22Rv1 (cell line): ENCODE measurements around the gene C22orf23.
"Not testable (repeated sequence)": the region's sequence is repeated elsewhere in the genome, so short reads cannot be mapped to it uniquely, and the experiment has no call there.

Source experiments
- CTCF ChIP-seq: fragments of 450-650 bp; IDR thresholded peaks from 2 replicates; pipeline ENCODE4 v1.5.1; 2017; ENCODE audit warnings: mild to moderate bottlenecking
- ZFX ChIP-seq: fragments of 450-650 bp; IDR thresholded peaks from 2 replicates; pipeline ENCODE4 v1.6.1; 2017; ENCODE audit warnings: antibody characterized with exemption, borderline replicate concordance

- TF ChIP-seq CTCF, ZFX: not testable (repeated sequence)
These were observed 22.6 kb upstream of the C22orf23 start for GRCh38 chr22:37976022-37976421.
